HG02642 (cell line): ENCODE measurements around the gene SLX1A.
"Not testable (repeated sequence)": the region's sequence is repeated elsewhere in the genome, so short reads cannot be mapped to it uniquely, and the experiment has no call there.

Experiments used
- ATAC-seq: cut with Tn5 transposase; IDR thresholded peaks from one replicate; pipeline ENCODE4 v1.9.1; 2021; ENCODE audit warnings: mild to moderate bottlenecking; ENCODE audit not compliant: unreplicated experiment, poor library complexity

SLX1A gene

GRCh38 chr16:30183233-30184095, 10.2 kb upstream of the SLX1A start, which contains the start of gene CORO1A:
Gene CORO1A, plus strand, starts transcription at chr16:30183602. Its CDS starts 1,608 bp downstream, at chr16:30185210.
- ATAC-seq, result peak; percentile 60

GRCh38 chr16:30184096-30184890, 9.4 kb upstream of the SLX1A start:
- ATAC-seq, result peak; percentile 8

DNA sequence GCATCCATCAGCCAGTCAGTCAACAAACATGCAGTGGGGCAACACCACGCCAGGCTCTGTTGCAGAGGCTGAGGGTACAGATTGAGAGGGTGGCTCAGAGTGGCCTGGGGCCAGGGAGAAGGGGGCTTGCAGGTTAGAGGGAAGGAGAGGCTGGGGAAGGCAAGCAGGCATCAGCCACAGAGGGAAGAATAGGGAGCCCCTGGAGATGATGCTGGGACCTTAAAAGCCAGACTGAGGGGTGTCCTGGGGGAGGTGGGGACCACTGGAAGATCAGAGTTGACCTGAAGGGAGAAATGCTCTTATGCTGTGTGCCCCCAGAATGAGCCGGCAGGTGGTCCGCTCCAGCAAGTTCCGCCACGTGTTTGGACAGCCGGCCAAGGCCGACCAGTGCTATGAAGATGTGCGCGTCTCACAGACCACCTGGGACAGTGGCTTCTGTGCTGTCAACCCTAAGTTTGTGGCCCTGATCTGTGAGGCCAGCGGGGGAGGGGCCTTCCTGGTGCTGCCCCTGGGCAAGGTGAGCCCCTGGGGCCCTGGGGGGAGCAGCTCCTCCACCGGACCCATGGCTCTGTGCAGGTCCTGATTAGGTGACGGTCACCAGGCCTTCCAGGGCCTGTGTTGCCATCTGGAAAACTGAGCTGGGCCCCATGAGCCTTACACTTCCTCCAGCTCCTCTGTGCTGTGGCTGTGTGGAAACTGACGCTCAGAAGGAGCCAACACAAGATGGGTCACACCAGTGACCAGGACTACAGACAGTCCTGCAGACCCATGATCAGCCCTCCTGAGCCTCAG, 8.6 kb upstream of the SLX1A start:
- ATAC-seq, result no peak

- ATAC-seq, result peak; percentile 26
These were observed 7.8 kb upstream of the SLX1A start for GRCh38 chr16:30185683-30186421.

GRCh38 chr16:30186444-30186781, 7.3 kb upstream of the SLX1A start:
- no peak for ATAC-seq

GRCh38 chr16:30186782-30187555, 6.7 kb upstream of the SLX1A start:
- no peak for ATAC-seq

DNA sequence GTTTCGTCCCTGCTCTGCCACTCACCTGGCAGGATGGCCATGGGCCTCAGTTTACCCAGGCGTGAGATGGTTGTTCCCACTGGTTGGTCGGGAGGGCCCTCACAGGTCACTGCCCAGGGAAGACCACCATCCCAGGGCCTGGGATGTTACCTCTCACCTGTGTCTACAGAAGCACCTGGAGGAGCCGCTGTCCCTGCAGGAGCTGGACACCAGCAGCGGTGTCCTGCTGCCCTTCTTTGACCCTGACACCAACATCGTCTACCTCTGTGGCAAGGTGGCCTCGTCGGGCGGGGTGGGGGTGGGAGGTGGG, 6.2 kb upstream of the SLX1A start:
- ATAC-seq, result no peak

DNA sequence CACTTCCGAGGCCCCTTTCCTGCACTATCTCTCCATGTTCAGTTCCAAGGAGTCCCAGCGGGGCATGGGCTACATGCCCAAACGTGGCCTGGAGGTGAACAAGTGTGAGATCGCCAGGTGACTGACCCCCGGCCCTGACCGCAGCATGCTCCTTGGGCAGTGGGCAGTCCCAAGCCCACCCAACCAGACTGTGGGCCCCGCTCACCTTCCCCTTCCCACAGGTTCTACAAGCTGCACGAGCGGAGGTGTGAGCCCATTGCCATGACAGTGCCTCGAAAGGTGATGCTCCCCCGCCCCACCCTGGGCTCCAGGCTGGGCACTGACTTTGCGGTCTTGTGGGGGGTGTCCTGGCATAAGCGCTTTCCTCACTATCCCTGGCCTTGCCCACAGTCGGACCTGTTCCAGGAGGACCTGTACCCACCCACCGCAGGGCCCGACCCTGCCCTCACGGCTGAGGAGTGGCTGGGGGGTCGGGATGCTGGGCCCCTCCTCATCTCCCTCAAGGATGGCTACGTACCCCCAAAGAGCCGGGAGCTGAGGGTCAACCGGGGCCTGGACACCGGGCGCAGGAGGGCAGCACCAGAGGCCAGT, 5.6 kb upstream of the SLX1A start:
- no peak for ATAC-seq

DNA sequence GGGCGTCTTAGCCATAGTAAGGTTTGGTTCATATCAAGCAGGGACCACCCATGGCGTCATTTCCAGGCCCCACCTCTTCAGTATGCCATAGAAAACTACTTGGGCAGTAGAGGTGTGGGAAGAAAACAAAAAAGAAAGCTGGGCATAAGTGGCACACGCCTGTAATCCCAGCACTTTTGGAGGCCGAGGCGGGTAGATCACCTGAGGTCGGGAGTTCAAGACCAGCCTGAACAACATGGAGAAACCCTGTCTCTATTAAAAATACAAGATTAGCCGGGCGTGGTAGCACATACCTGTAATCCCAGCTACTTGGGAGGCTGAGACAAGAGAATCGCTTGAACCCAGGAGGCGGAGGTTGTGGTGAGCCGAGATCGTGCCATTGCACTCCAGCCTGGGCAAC, 2.5 kb upstream of the SLX1A start:
- ATAC-seq, result not testable (repeated sequence)

DNA sequence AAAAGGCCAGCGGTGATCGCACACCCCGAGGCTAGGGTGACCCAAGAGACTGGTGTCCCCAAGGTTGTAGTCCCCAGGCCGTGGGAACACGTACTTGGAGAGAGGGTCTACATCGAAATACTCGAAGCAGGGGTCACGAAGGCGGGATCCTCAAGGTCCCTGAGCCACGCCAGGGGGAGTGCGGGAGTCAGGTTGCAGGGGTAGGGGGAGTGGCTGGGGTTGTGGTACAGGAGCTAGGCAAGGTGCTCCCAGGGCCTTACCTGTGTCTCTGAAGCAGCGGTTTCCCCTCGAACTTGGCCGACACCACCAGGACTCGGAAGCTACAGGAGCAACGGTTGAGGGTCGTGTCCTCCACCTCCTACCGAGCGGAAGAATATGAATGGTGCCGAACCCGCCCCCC, 577 bp upstream of the SLX1A start:
- ATAC-seq, result peak; percentile 6

DNA sequence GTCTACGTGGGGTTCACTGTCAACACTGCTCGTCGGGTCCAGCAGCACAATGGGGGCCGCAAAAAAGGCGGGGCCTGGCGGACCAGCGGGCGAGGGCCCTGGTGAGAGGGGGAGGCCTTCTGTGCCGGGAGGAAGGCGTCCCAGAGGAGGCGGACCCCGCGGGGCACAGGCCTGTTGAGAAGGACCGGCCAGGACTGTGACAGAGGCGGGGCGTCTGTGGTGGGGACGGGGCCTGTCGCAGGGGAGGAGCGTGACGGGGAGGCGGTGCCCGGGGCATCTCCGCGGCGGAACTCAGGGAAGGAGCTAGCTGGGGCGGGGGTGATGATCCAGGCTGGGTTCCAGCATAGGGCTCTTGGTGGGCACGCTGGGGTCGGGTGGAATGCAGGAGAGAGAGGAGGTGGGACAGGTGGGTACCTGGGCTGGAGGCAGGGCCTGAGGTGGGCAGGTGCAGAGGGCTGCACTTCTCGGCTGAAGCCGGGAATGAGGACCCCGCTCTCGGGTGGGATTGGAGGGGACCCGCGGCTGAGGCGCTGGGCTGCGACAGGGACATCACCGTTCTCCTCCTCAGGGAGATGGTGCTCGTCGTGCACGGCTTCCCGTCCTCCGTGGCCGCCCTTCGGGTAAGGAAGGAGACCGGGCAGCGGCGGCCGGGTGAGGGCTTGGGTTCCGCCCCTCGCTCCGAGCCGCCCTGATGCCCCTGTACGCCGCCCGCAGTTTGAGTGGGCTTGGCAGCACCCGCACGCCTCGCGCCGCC, 674 bp downstream of the SLX1A start:
- ATAC-seq, result peak; percentile 68

- not testable (repeated sequence) for ATAC-seq
These were observed 3.3 kb downstream of the SLX1A start for GRCh38 chr16:30197001-30197400.

- not testable (repeated sequence) for ATAC-seq
These were observed 5.4 kb downstream of the SLX1A start, which contains the start of gene SULT1A3 for GRCh38 chr16:30199049-30199448. Gene SULT1A3, plus strand, starts transcription at chr16:30199255. Its CDS starts 1,474 bp downstream, at chr16:30200729.

GRCh38 chr16:30199608-30200343, 6.1 kb downstream of the SLX1A start:
- ATAC-seq, result not testable (repeated sequence)

DNA sequence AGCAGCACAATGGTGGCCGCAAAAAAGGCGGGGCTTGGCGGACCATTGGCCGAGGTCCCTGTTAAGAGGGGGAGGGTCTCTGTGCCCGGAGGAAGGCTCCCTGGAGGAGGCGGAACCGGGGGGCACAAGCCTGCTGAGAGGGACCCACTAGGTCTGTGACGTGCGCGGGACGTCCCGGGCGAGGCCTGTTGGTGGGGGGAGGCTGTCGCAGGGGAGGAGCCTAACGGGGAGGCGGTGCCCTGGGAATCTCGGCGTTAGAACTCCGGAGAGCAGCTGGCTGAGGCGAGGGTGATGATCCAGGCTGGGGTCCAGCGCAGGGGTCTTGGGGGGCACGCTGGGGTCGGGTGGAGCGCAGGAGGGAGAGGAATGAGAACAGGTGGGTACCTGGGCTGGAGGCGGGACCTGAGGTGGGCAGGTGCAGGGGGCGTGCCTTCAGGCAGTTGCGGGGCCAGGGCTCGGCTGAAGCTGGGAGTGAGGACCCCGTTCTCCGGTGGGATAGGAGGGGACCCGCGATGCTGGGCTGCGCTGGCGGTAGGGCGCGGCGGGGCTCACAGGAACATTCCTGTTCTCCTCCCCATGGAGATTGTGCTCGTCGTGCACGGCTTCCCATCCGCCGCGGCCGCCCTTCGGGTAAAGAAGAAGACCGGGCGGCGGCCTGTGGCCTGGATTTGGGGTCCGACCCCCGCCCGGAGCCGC, 12.0 kb downstream of the SLX1A start:
- not testable (repeated sequence) for ATAC-seq

GRCh38 chr16:30206252-30206651, 12.6 kb downstream of the SLX1A start:
- not testable (repeated sequence) for ATAC-seq
